GM18861 (cell line): Measurements from ENCODE around the gene G6PC1.
"Not testable (repeated sequence)": the region's sequence is repeated elsewhere in the genome, so short reads cannot be mapped to it uniquely, and the experiment has no call there.

Experiments used
- ATAC-seq: cut with Tn5 transposase; IDR thresholded peaks from one replicate; pipeline ENCODE4 v1.9.1; 2021; ENCODE audit not compliant: unreplicated experiment

The G6PC1 gene

GRCh38 chr17:42901535-42902229 lies 1.1 kb downstream of the G6PC1 start:
- no peak for ATAC-seq

- no peak for ATAC-seq
These were observed 3.5 kb downstream of the G6PC1 start for GRCh38 chr17:42904110-42904469.

GRCh38 chr17:42906772-42907446 lies 6.3 kb downstream of the G6PC1 start:
- no peak for ATAC-seq

GRCh38 chr17:42908872-42909700 lies 8.5 kb downstream of the G6PC1 start:
- no peak for ATAC-seq

- no peak for ATAC-seq
These were observed 12.9 kb downstream of the G6PC1 start for GRCh38 chr17:42913522-42913921.

GRCh38 chr17:42913981-42914617 lies 13.5 kb downstream of the G6PC1 start:
- ATAC-seq: no peak

GRCh38 chr17:42915288-42915687 lies 14.7 kb downstream of the G6PC1 start:
- ATAC-seq: not testable (repeated sequence)

GRCh38 chr17:42916388-42917235 lies 16.0 kb downstream of the G6PC1 start:
- not testable (repeated sequence) for ATAC-seq

- ATAC-seq: no peak
These were observed 16.6 kb downstream of the G6PC1 start for GRCh38 chr17:42917236-42917603.

- ATAC-seq: no peak
These were observed 18.4 kb downstream of the G6PC1 start for GRCh38 chr17:42918902-42919521.

GRCh38 chr17:42919522-42920077 lies 19.0 kb downstream of the G6PC1 start:
- ATAC-seq: not testable (repeated sequence)

- ATAC-seq: no peak
These were observed 19.7 kb downstream of the G6PC1 start for GRCh38 chr17:42920106-42920900.

- ATAC-seq: no peak
These were observed 20.3 kb downstream of the G6PC1 start for GRCh38 chr17:42920922-42921321.

GRCh38 chr17:42922294-42922693 lies 21.7 kb downstream of the G6PC1 start:
- ATAC-seq: no peak

GRCh38 chr17:42923472-42923871 lies 22.9 kb downstream of the G6PC1 start:
- not testable (repeated sequence) for ATAC-seq

GRCh38 chr17:42924891-42925290 lies 24.3 kb downstream of the G6PC1 start:
- no peak for ATAC-seq

- ATAC-seq: peak; percentile 73
These were observed 28.3 kb downstream of the G6PC1 start for GRCh38 chr17:42928714-42929496.

GRCh38 chr17:42929497-42929844 lies 28.9 kb downstream of the G6PC1 start:
- ATAC-seq: peak; percentile 9
